SK-N-SH (cell line): ENCODE data around the gene ZNF793.

Experiments used
- CHD2 ChIP-seq: fragments of 150-350 bp; IDR thresholded peaks from 2 replicates; pipeline ENCODE4 v1.6.1; 2018; ENCODE audit warnings: low read length; ENCODE audit not compliant: partially characterized antibody
- CTCF ChIP-seq: fragments of 200-600 bp; sonication (generic); IDR thresholded peaks from 2 replicates; pipeline ENCODE4 v1.6.1; 2017; ENCODE audit warnings: antibody characterized with exemption, mild to moderate bottlenecking, moderate library complexity
- EZH2phosphoT487 ChIP-seq: fragments of 200-600 bp; sonication (generic); IDR thresholded peaks from 2 replicates; pipeline ENCODE4 v1.6.1; 2017; ENCODE audit warnings: low read depth, mixed run types, mild to moderate bottlenecking, antibody characterized with exemption, moderate library complexity, borderline replicate concordance
- FOXM1 ChIP-seq: IDR thresholded peaks from 2 replicates; pipeline ENCODE4 v1.4.0; 2012; ENCODE audit warnings: low read depth, mild to moderate bottlenecking
- MAX ChIP-seq: IDR thresholded peaks from 2 replicates; pipeline ENCODE4 v1.4.0; 2012; ENCODE audit warnings: low read depth
- POLR2AphosphoS5 ChIP-seq: IDR thresholded peaks from 2 replicates; pipeline ENCODE4 v1.6.1; 2012; ENCODE audit warnings: low read depth, low read length
- RCOR1 ChIP-seq: fragments of 150-350 bp; IDR thresholded peaks from 2 replicates; pipeline ENCODE4 v1.6.1; 2017; ENCODE audit warnings: antibody characterized with exemption, low read length
- REST ChIP-seq: IDR thresholded peaks from 2 replicates; pipeline ENCODE4 v1.6.1; 2012; ENCODE audit warnings: mild to moderate bottlenecking, low read depth, low read length, moderate library complexity
- TAF1 ChIP-seq: IDR thresholded peaks from 2 replicates; pipeline ENCODE4 v1.6.1; 2012; ENCODE audit warnings: low read depth, mild to moderate bottlenecking, low read length, moderate library complexity, borderline replicate concordance
- TCF12 ChIP-seq: IDR thresholded peaks from 2 replicates; pipeline ENCODE4 v1.4.0; 2012
- USF1 ChIP-seq: IDR thresholded peaks from 2 replicates; pipeline ENCODE4 v1.4.0; 2012; ENCODE audit warnings: low read depth, borderline replicate concordance
- YY1 ChIP-seq: IDR thresholded peaks from 2 replicates; pipeline ENCODE4 v1.4.0; 2012; ENCODE audit warnings: low read depth, mild to moderate bottlenecking
- ZBTB33 ChIP-seq: IDR thresholded peaks from 2 replicates; pipeline ENCODE4 v1.4.0; 2012; ENCODE audit warnings: low read depth, borderline replicate concordance

DNA sequence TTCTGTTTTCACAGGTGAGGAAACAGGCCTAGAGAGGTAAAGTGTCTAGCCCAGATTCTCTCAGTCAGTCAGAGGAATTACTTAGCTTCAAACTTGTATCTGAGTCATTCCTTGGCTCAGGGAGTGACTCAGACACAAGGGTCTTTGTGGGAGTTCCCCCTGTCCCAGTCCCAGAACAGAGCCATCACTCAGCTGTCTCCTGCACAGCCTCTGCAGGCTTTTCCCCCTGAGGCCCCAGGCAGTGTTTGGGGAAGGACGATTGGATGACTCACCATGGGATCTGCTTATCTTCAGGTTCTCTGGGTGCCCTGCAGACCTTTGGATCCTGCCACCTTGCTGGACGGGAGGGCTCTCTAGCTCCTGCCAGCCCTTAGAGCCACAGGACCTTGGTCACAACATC, 13.2 kb downstream of the ZNF793 start:
- TF ChIP-seq POLR2AphosphoS5 (no peak), YY1 (no peak), CTCF (no peak), CHD2 (no peak), TCF12 (no peak), USF1 (no peak), TAF1 (no peak), RCOR1 (no peak), REST (no peak), MAX (no peak), EZH2phosphoT487 (no peak), FOXM1 (no peak), ZBTB33 (no peak)
